GM21717 (cell line): ENCODE results near the gene CEP85L.

Experiments
- ATAC-seq: cut with Tn5 transposase; IDR thresholded peaks from one replicate; pipeline ENCODE4 v1.9.1; 2021; ENCODE audit warnings: mild to moderate bottlenecking, moderate library complexity; ENCODE audit not compliant: unreplicated experiment

Gene CEP85L

DNA sequence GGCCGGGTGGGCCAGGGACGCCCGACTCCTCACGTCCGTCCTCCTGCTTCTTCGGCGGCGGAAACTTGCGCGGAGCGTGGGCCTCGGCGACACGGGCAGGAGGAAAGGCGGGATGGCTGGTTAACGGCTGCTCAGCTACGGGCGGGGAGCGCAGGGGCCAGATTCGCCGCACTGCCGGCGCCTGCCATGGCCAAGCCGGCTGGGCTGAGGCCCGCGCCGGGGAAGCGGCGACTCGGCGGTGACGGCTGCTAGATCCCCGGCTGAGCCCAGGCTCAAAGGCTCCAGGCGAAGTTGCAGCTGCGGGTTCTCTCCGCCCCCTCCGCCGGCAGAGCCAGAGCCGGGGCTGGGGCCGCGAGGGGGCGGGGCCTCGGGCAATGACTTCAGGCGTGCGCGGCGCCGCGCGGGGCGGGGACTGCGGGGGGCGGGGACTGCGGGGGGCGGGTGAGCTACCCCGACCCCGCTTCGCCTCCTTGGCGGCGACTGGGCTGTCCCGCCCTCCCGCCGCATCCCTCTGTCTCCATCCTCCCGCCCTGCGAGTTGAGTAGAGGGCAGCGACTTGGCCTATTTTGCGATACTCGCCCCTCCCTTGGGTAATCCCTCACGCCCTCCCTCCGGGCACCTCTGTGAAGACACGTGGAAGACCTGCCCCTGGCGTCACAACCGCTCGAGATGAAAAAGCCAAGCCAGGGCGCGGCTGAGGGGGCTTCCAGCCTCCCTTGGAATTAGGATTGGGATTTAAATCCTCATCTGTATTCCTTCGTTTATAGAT is at the start of gene CEP85L:
Gene CEP85L (minus strand): TSS at position 310 of the 769 bp plus-strand sequence. CDS start 322 bp downstream, outside the sequence.
- ATAC-seq = peak; percentile 95

- ATAC-seq = no peak
These were observed 49.1 kb upstream of the CEP85L start for GRCh38 chr6:118700531-118700930.

DNA sequence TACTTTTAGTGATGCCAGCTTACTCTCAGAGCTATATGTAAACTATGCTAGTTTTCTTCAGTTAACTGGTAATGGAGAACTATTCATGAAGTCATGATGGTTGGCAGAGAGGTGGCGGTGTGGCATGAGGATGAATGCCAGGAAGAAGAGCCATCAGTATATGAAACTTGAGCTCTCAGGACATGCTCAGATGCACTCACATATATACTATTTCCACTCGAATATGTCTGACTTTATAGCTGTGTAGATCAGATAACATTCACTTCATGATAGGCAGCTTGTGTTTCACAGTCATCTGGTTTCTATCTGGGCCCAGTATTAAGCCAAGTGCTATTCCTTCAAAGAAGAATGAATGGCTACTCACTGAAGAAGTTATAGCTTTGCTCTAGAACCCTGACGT is 46.2 kb upstream of the CEP85L start:
- no peak for ATAC-seq

- ATAC-seq = no peak
These were observed 44.9 kb upstream of the CEP85L start for GRCh38 chr6:118696271-118696670.

DNA sequence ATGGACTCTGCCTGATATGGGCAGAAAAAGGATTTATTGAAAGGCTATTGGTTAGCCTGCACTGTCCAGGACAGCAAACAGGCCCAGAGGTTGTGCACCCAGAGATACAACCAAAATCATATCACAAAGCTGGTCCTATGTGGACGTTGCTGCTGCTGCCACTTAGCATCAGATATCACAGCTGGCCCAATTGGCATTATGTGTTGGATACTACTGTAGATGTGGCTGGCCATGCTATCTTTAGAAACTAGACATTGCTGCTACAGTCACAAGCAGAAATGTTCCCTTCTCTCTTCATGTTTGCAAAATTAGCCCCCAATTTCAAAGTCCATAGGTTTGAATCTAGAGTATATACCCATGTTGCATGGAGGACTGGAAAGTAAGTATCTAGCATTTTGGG is 42.2 kb upstream of the CEP85L start:
- no peak for ATAC-seq

DNA sequence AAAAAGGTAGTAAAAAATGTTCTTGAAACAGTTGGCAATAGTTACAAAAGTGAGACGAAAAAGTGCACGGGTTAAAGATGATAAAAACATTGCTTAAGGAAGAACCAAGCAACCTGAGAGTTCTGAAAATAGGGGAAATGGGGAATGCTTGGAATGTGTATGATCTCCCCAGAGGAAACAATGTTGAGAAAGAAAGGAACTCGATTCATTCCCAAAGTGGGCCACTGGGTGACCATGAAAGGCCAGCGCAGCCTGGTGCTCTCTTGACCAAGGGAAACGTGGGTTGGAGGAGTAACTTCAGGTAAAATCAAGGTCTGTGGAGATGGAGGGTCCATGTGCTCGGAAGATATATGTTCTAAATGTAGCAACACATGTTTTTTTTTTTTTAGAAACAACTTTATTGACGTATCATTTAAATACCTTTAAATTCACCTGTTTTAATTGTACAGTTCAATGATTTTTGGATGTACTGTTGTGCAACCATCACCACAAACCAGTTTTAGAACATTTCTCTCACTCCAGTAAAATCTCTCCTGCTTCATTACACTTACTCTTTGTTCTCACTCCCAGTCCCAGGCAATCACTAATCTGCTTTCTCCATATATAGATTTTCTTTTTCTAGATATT is 34.5 kb upstream of the CEP85L start:
- ATAC-seq = no peak

GRCh38 chr6:118683881-118684872 is 32.8 kb upstream of the CEP85L start:
- ATAC-seq = no peak

DNA sequence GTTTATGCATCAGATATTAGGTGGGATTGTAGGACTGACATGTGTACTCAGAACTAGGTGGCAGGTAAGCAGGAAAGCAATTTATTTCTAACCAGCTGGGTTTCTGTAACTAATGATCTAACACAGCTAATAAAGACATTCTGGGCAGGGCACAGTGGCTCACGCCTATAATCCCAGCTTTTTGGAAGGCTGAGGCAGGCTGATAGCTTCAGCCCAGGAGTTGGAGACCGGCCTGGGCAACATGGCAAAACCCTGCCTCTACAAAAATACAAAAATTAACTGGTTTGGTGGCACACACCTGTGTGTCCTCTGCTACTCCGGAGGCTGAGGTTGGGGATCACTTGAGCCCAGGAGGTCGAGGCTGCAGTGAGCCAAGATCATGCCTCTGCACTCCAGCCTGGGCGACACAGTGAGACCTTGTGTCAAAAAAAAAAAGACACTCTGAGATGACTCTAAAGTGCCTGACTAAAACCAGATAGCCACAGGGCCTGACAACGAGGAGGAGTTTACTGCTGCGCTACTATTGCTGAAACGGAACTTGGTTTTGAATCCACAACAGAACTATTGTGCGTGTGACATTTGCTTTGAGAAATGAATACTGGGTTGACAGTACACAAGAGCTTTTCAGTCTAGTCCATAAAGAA is 29.2 kb upstream of the CEP85L start:
- no peak for ATAC-seq

- ATAC-seq = no peak
These were observed 28.0 kb upstream of the CEP85L start for GRCh38 chr6:118679327-118679901.

DNA sequence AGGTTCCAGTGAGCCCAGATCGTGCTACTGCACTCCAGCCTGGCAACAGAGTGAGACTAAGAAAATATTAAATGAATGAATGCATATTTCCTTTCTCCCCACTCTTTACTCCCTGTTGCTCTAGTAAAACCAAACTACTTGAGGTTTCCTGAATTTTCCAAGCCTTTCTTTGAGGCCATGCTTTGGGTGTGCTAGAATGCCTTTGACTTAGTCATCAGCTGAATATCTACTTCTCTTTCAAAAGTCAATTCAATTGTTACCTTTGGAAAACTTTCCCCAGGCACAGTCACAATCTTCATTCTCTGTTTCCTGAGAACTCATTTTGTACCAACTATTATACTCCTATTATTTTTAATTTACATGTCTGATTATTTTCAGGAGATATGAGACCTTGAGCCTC is 27.5 kb upstream of the CEP85L start:
- ATAC-seq = no peak

GRCh38 chr6:118677193-118677592 is 25.8 kb upstream of the CEP85L start:
- ATAC-seq = no peak

- ATAC-seq = no peak
These were observed 23.8 kb upstream of the CEP85L start for GRCh38 chr6:118675225-118675624.

DNA sequence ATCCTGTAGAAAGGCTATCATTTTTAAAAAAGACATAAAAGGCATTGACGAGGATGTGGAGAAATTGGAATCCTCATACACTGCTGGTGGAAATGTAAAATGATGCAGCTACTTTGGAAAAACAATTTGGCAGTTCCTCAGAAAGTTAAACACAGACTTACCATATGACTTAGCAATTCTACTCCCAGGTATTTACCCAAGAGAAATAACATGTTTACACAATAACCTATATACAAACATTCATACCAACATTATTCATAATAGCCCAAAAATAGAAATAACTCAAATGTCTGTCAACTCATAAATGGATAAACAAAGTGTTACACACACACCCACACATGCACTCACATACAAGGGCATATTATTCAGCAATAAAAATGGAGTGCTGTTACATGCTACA is 23.4 kb upstream of the CEP85L start:
- ATAC-seq = no peak

- no peak for ATAC-seq
These were observed 21.3 kb upstream of the CEP85L start for GRCh38 chr6:118672678-118673077.

DNA sequence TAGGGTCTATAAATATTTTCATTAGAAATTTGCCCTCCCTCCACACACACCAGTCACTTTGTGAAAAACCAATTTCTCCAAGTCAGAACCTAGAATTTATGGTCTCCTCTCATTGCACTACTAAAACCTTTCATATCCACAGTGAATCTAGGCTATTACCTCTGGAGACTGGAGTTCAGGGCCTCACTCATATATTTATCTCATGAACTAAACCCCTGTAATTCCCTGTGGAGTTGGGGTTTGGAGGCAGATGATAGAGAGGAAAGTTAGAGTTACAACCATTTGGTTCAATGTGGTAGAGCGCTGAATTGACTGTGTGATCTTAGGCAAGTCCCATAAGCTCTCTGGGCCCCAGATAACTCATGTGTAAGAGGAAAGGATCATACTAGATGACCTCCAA is 18.2 kb upstream of the CEP85L start:
- no peak for ATAC-seq

GRCh38 chr6:118668761-118669385 is 17.5 kb upstream of the CEP85L start:
- no peak for ATAC-seq

GRCh38 chr6:118667988-118668387 is 16.6 kb upstream of the CEP85L start:
- ATAC-seq = no peak

- ATAC-seq = no peak
These were observed 13.6 kb upstream of the CEP85L start for GRCh38 chr6:118665011-118665410.

DNA sequence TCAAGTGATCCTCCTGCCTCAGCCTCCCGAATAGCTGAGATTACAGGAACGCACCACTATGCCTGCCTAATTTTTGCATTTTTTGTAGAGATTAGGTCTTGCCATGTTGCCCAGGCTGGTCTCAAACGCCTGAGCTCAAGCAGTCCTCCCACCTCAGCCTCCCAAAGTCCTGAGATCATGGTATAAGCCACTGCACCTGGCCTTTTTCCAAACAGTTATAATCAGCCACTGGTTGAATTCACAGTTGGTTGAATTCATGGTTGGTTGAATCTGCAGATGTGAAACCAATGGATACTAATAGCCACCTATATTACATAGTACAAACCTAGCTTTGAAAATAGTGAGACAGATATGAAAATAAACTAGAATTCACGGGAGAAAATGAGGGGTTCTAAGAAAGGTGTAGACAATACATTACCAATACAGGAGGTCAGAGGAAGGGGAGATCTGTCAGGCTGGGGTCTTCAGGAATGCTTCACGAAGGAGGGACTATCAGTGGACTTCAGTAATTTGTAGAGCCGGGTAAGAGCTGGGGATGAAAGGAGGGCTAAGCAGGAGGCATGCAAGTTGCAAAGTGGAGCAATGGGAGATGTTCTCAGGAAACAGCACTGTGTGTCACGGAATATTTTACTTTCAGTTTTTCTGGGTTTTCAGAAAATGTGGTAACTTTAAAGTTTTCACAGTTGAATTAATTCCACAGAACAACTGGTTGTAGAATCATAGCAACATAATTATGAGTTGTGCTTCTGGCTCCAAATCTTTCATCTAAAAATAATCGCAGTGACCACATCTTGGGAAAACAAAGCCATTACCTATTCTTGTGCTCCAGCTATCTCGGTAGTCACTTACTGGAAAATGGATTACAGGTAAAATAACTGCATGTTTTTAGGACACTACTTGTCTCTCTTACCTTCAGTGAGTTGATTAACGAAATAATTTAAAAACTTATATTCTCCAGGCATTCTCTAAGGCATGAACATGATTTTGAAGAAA is 12.9 kb upstream of the CEP85L start:
- no peak for ATAC-seq
